ENCODE measurements around the gene TMEM59L. TPM values are rescaled to one million over a fixed set of nuclear protein-coding genes. Genes with fewer than 3 reads are reported as not detected.

The TMEM59L gene
- total and polyA plus RNA-seq, 2 of the 4 experiments (the other 2 are of a cell fraction), result under 0.01 to 5.9 TPM

DNA sequence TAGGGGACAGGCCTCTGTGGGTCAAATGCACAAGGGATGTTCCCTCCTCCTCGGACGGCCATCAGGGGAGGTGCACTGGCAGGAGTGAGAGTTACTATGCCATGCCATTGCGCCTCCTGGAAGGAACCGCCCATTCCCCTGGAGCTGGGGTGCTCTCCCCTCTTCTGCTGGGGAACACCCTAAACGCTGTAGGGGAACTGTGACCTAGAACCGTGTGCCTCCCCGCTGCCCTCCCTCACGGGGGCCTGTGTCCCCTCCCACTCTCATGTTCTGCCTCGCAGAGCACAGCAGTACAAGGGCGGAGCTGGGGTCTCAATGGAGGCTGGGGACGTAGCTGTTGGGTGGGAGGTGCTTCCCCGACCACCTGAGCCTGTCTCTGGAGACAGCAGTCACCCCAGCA, 53.6 kb downstream of the TMEM59L start:
- Histone ChIP-seq H3K4me2 (ENCODE audit: low read depth, low read length) (no peak overlapping the region), H4K91ac (ENCODE audit: insufficient read depth, low read depth, low read length) (no peak overlapping the region), H3K56ac (ENCODE audit: extremely low read depth, insufficient read depth, low read length) (no peak overlapping the region), H3K14ac (replicated peaks; ENCODE audit: low read depth, low read length) (no peak overlapping the region), H2BK15ac (ENCODE audit: low read depth, low read length) (no peak overlapping the region), H3K9ac (ENCODE audit: low read depth, low read length) (no peak overlapping the region), H3K23ac (ENCODE audit: low read depth, low read length) (no peak overlapping the region), H3K9me1 (ENCODE audit: insufficient read depth, low read length) (peaks cover 13% of the 10 kb centered on the region), H2BK20ac (ENCODE audit: low read depth, low read length) (no peak overlapping the region), H2AK5ac (ENCODE audit: low read depth, low read length) (no peak overlapping the region), H2AFZ (replicated peaks; ENCODE audit: low read length, poor library complexity) (no peak overlapping the region), H3K9me3 (ENCODE audit: control insufficient read depth, insufficient read depth, low read length) (no peaks in the 10 kb centered on the region), H3K4me3 (ENCODE audit: insufficient read depth, low read depth, low read length) (no peak overlapping the region), H3K27ac (ENCODE audit: insufficient read depth, low read length) (no peak overlapping the region), H4K5ac (ENCODE audit: low read depth, low read length) (no peak overlapping the region), H2BK5ac (ENCODE audit: low read depth, low read length, poor library complexity, severe bottlenecking) (no peak overlapping the region), H3K18ac (ENCODE audit: low read depth, low read length) (no peak overlapping the region), H2BK120ac (ENCODE audit: low read depth, low read length) (no peak overlapping the region), H3K79me1 (ENCODE audit: low read depth in 1 of 2, low read length in 2 of 2) (peaks cover 20 to 31% of the 10 kb centered on the region in 2 experiments; a peak in 3 of 4 replicates), H4K8ac (ENCODE audit: low read depth in 2 of 2, low read length in 2 of 2) (no peak overlapping the region), H3K36me3 (ENCODE audit: control insufficient read depth, insufficient read depth, low read length) (peaks cover 26% of the 10 kb centered on the region), H3K4me1 (ENCODE audit: control insufficient read depth, insufficient read depth, low read length) (peaks cover 17% of the 10 kb centered on the region), H4K20me1 (ENCODE audit: insufficient read depth, low read length) (peaks cover 8% of the 10 kb centered on the region; the same call in 1 of the 2 replicates), H3K27me3 (ENCODE audit: control insufficient read depth, insufficient read depth, low read length) (no peaks in the 10 kb centered on the region), H3K4ac (ENCODE audit: low read depth, low read length) (no peak overlapping the region), H2AK9ac (replicated peaks; ENCODE audit: low read depth, low read length, poor library complexity) (no peak overlapping the region)
- no CpG with 5 or more reads among the region's 12 CpGs for WGBS, 2 experiments (ENCODE audit: extremely low coverage in 2 of 2, insufficient read length in 1 of 2)
- POLR2A ChIA-PET (ENCODE audit: unreplicated experiment), result no interaction called here
- no TSS peak for BruUV-seq (replicated peaks)
- TF ChIP-seq RAD21 (IDR thresholded peaks at IDR 0.05; ENCODE audit: low read length) (no peak), BHLHE40 (IDR thresholded peaks at IDR 0.05; ENCODE audit: low read depth, low read length) (no peak)
- intact Hi-C loops (cut with micrococcal nuclease), result no loop called here
- ATAC-seq (ENCODE audit: low read depth) (no peak), DNase-seq (no peak)
- CTCF ChIA-PET, result no interaction called here
- dilution Hi-C loops (cut with HindIII; ENCODE audit: low sequenced_read_pairs, unreplicated experiment), result no loop called here
- in situ Hi-C loops (cut with MboI; ENCODE audit: low sequenced_read_pairs), result no loop called here

Measured in IMR-90 (cell line).